K562 (cell line): ENCODE data around the gene IPPK. TPM values are rescaled to one million over a fixed set of nuclear protein-coding genes. Genes with fewer than 3 reads are reported as not detected.
A peak's percentile ranks its signal among the peaks of the same experiment; 100 is the strongest.

Experiments used
- BCLAF1 ChIP-seq, 2 experiments: fragments of 450-650 bp in 1 of 2; IDR thresholded peaks; 2 replicates each; pipeline ENCODE4 v1.6.1; 2011 to 2017; ENCODE audit warnings: low read depth in 2 of 2, antibody characterized with exemption in 1 of 2, borderline replicate concordance in 1 of 2, low read length in 1 of 2, mild to moderate bottlenecking in 1 of 2, mixed read lengths in 1 of 2; ENCODE audit not compliant: control insufficient read depth in 1 of 2
- BDP1 ChIP-seq: IDR thresholded peaks from 3 replicates; pipeline ENCODE4 v1.6.1; 2011; ENCODE audit not compliant: insufficient read length, insufficient read depth
- CCAR2 ChIP-seq: fragments of 200-400 bp; formaldehyde crosslinking; IDR thresholded peaks from 2 replicates; pipeline ENCODE4 v1.6.1; 2017; ENCODE audit warnings: mild to moderate bottlenecking, low read depth, low read length
- E2F1 ChIP-seq: sonication (generic); formaldehyde crosslinking; IDR thresholded peaks from 2 replicates; pipeline ENCODE4 v1.8.1; 2023; ENCODE audit warnings: mild to moderate bottlenecking, missing genetic modification reagents, moderate library complexity
- ELK3 ChIP-seq: fragments of 450-650 bp; formaldehyde crosslinking; IDR thresholded peaks from 2 replicates; pipeline ENCODE4 v1.4.0; 2020; ENCODE audit warnings: mild to moderate bottlenecking
- KLF10 ChIP-seq: fragments of 250-450 bp; sonication (Bioruptor Pico); IDR thresholded peaks from 2 replicates; pipeline ENCODE4 v1.6.1; 2021; ENCODE audit warnings: matching md5 sums
- MCM7 ChIP-seq, 2 experiments: fragments of 450-650 bp; IDR thresholded peaks; 2 replicates each; pipeline ENCODE4 v1.6.1; 2016 to 2018
- MED1 ChIP-seq: sonication (generic); formaldehyde crosslinking; IDR thresholded peaks from 2 replicates; pipeline ENCODE4 v1.8.1; 2023; ENCODE audit warnings: missing genetic modification reagents, borderline replicate concordance
- MYC ChIP-seq, 2 experiments: fragments of 250-450 bp in 1 of 2; sonication (Bioruptor Pico) in 1 of 2; IDR thresholded peaks; 2 replicates each; pipeline versions ENCODE4 v1.5.1 to v1.6.1; 2012 to 2021; ENCODE audit warnings: low read depth in 2 of 2, borderline replicate concordance in 1 of 2, improper control_type of control experiment in 1 of 2, low read length in 1 of 2, mild to moderate bottlenecking in 1 of 2, moderate library complexity in 1 of 2
- SRSF7 ChIP-seq: fragments of 200-400 bp; formaldehyde crosslinking; optimal IDR thresholded peaks from 2 replicates; pipeline ENCODE3; 2017; ENCODE audit warnings: mild to moderate bottlenecking, low read depth, low read length
- TFE3 ChIP-seq: fragments of 450-650 bp; formaldehyde crosslinking; IDR thresholded peaks from 2 replicates; pipeline ENCODE4 v1.4.0; 2020; ENCODE audit warnings: mild to moderate bottlenecking, mixed read lengths
- TRIM24 ChIP-seq, 2 experiments: fragments of 450-650 bp; IDR thresholded peaks; 2 replicates each; pipeline ENCODE4 v1.6.1; 2016
- ZNF518B ChIP-seq: fragments of 250-450 bp; sonication (Bioruptor Pico); IDR thresholded peaks from 2 replicates; pipeline ENCODE4 v1.5.0; 2021; ENCODE audit warnings: mild to moderate bottlenecking, moderate library complexity
- ZNF586 ChIP-seq: fragments of 450-650 bp; formaldehyde crosslinking; conservative IDR thresholded peaks from 2 replicates; pipeline ENCODE4 v1.4.0; 2020; ENCODE audit warnings: mild to moderate bottlenecking, moderate library complexity
- polyA plus RNA-seq, 8 experiments: library from polyadenylated mRNA; depleted of rRNA in 4 of 8; stranded (reverse) in 5 of 8; unstranded in 3 of 8; fragments of >200 nt; fragmentation: Nextera tagmentation in 2 of 8; fragmentation: Illumina TruSeq in 1 of 8; extraction: Ambion mirVana in 2 of 8; extraction: Trizol in 1 of 8; gene quantifications; 2 replicates each; pipeline versions ENCODE4 v1.2.1 to v1.2.3, GENCODE V29; 2011 to 2014; ENCODE audit warnings: inconsistent platforms in 1 of 8, missing spikeins in 1 of 8
- total RNA-seq, 7 experiments: library from RNA; depleted of rRNA in 6 of 7; stranded (reverse); fragments of >200 nt in 6 of 7; fragmentation: Illumina TruSeq in 2 of 7; extraction: Trizol in 2 of 7; gene quantifications; 2 replicates each; pipeline versions ENCODE4 v1.2.1 to v1.2.3, GENCODE V29; 2011 to 2021; ENCODE audit warnings: low replicate concordance in 1 of 7

Gene IPPK
- total and polyA plus RNA-seq, 9 of the 15 experiments (the other 6 are each of a cell fraction or from before 2014, with no cell fraction given): 3.1 to 22.2 (median 11.2) TPM

GRCh38 chr9:92669890-92670708 lies at the start of gene IPPK (continued):
- TF ChIP-seq BDP1: no peak
- no peak for TF ChIP-seq KLF10 (CRISPR knock-in tag)
- TF ChIP-seq TRIM24 (IDR thresholded peaks at IDR 0.05): peak in 1 of 2 experiments; percentile 97; a peak in 2 of 4 replicates
- TF ChIP-seq ELK3 (CRISPR knock-in tag): no peak
- TF ChIP-seq TFE3 (CRISPR knock-in tag): no peak
- no peak for TF ChIP-seq MED1 (CRISPR knock-in tag)
- TF ChIP-seq MCM7 (IDR thresholded peaks at IDR 0.05): no peak
- TF ChIP-seq SRSF7: no peak
- no peak for TF ChIP-seq CCAR2
- no peak for TF ChIP-seq ZNF518B
- peak in 1 of 2 experiments; percentile 92; a peak in 1 of 4 replicates for TF ChIP-seq BCLAF1 (IDR thresholded peaks at IDR 0.05; ENCODE audit: borderline replicate concordance in 1 of 2, control insufficient read depth in 1 of 2, low read depth in 2 of 2, low read length in 1 of 2)
- no peak for TF ChIP-seq ZNF586 (CRISPR knock-in tag)
- no peak for TF ChIP-seq E2F1
- peak; percentile 77 for TF ChIP-seq MYC (IDR thresholded peaks at IDR 0.05; ENCODE audit: low read depth, low read length)
- no peak for TF ChIP-seq MYC (CRISPR knock-in tag; IDR thresholded peaks at IDR 0.05; ENCODE audit: borderline replicate concordance, low read depth)
